MM.1S (cell line): ENCODE data around the gene TCEAL1.
"Not testable (repeated sequence)": the region's sequence is repeated elsewhere in the genome, so short reads cannot be mapped to it uniquely, and the experiment has no call there.

Source experiments
- DNase-seq: peaks from one replicate; pipeline ENCODE4 v3.0.0-alpha.2; 2015
- H2AFZ ChIP-seq: fragments of 300-600 bp; sonication (generic); 2 replicates; pipeline ENCODE4 v1.6.0; 2016; ENCODE audit warnings: antibody characterized with exemption, low read length
- H3F3A ChIP-seq: fragments of 300-600 bp; sonication (generic); 2 replicates; pipeline ENCODE4 v1.6.1; 2016; ENCODE audit warnings: mild to moderate bottlenecking, antibody characterized with exemption, low read length, moderate library complexity, mixed read lengths; ENCODE audit not compliant: insufficient read depth
- H3K27ac ChIP-seq: fragments of 300-600 bp; sonication (generic); 2 replicates; pipeline ENCODE4 v1.5.1; 2016; ENCODE audit warnings: mild to moderate bottlenecking, low read length
- H3K27me3 ChIP-seq: fragments of 300-600 bp; sonication (generic); replicated peaks from 2 replicates; pipeline ENCODE4 v1.6.0; 2016; ENCODE audit warnings: low read length; ENCODE audit not compliant: insufficient read depth
- H3K36me3 ChIP-seq: fragments of 300-600 bp; sonication (generic); replicated peaks from 2 replicates; pipeline ENCODE4 v1.6.1; 2016; ENCODE audit warnings: mild to moderate bottlenecking, low read length, mixed read lengths; ENCODE audit not compliant: insufficient read depth
- H3K4me1 ChIP-seq: fragments of 300-600 bp; sonication (generic); 2 replicates; pipeline ENCODE4 v1.6.1; 2016; ENCODE audit warnings: low read length, mixed read lengths
- H3K4me2 ChIP-seq: fragments of 300-600 bp; sonication (generic); 2 replicates; pipeline ENCODE4 v1.6.0; 2016; ENCODE audit warnings: low read depth, low read length
- H3K4me3 ChIP-seq: fragments of 300-600 bp; sonication (generic); 2 replicates; pipeline ENCODE4 v1.5.1; 2016; ENCODE audit warnings: low read length, mixed read lengths
- H3K79me2 ChIP-seq: fragments of 300-600 bp; sonication (generic); 2 replicates; pipeline ENCODE4 v1.6.1; 2016; ENCODE audit warnings: mixed run types, low read length, mixed read lengths
- H3K9ac ChIP-seq: fragments of 300-600 bp; sonication (generic); 2 replicates; pipeline ENCODE4 v1.6.1; 2016; ENCODE audit warnings: low read length, mixed read lengths
- H3K9me2 ChIP-seq: fragments of 300-600 bp; sonication (generic); replicated peaks from 2 replicates; pipeline ENCODE4 v1.6.1; 2016; ENCODE audit warnings: mild to moderate bottlenecking, low read length, mixed read lengths; ENCODE audit not compliant: insufficient read depth
- H3K9me3 ChIP-seq: fragments of 300-600 bp; sonication (generic); replicated peaks from 2 replicates; pipeline ENCODE4 v1.6.1; 2016; ENCODE audit warnings: mild to moderate bottlenecking, low read length, mixed read lengths; ENCODE audit not compliant: insufficient read depth
- H4K20me1 ChIP-seq: fragments of 300-600 bp; sonication (generic); 2 replicates; pipeline ENCODE4 v1.6.1; 2016; ENCODE audit warnings: mild to moderate bottlenecking, low read length, moderate library complexity, mixed read lengths; ENCODE audit not compliant: insufficient read depth
- CTCF ChIP-seq: fragments of 300-600 bp; sonication (generic); IDR thresholded peaks from 2 replicates; pipeline ENCODE4 v1.5.1; 2016; ENCODE audit warnings: antibody characterized with exemption, low read length, mixed read lengths
- EZH2 ChIP-seq: fragments of 300-600 bp; sonication (generic); optimal IDR thresholded peaks from 2 replicates; pipeline ENCODE3; 2017; ENCODE audit warnings: low read depth, mild to moderate bottlenecking, antibody characterized with exemption, low read length, mixed read lengths
- EZH2phosphoT487 ChIP-seq: fragments of 300-600 bp; sonication (generic); IDR thresholded peaks from 2 replicates; pipeline ENCODE4 v1.6.1; 2018; ENCODE audit warnings: antibody characterized with exemption, low read length

The TCEAL1 gene

GRCh38 chrX:103658681-103659433 is 30.1 kb downstream of the TCEAL1 start:
- no peak overlapping the region for H3K9ac ChIP-seq
- no peaks in the 10 kb centered on the region for H3K79me2 ChIP-seq
- no peaks in the 10 kb centered on the region for H3K9me2 ChIP-seq
- H3K36me3 ChIP-seq: no peaks in the 10 kb centered on the region
- no peak overlapping the region for H2AFZ ChIP-seq
- H3K9me3 ChIP-seq: no peaks in the 10 kb centered on the region
- H3F3A ChIP-seq: no peaks in the 10 kb centered on the region
- H3K4me3 ChIP-seq: no peak overlapping the region
- no peaks in the 10 kb centered on the region for H3K27me3 ChIP-seq
- H4K20me1 ChIP-seq: no peaks in the 10 kb centered on the region
- DNase-seq: no peak
- H3K4me1 ChIP-seq: no peaks in the 10 kb centered on the region
- no peak overlapping the region for H3K27ac ChIP-seq
- no peak for TF ChIP-seq CTCF
- no peak for TF ChIP-seq EZH2phosphoT487
- TF ChIP-seq EZH2: no peak
- no peak overlapping the region for H3K4me2 ChIP-seq

- H3K9me2 ChIP-seq, H3K9me3 ChIP-seq, H4K20me1 ChIP-seq, H3F3A ChIP-seq, H3K4me1 ChIP-seq, H3K27ac ChIP-seq, H3K4me2 ChIP-seq, H3K4me3 ChIP-seq, H3K79me2 ChIP-seq, H3K27me3 ChIP-seq, DNase-seq, H3K9ac ChIP-seq, H2AFZ ChIP-seq, H3K36me3 ChIP-seq: not testable (repeated sequence)
Observed at GRCh38 chrX:103659460-103659859, 30.7 kb downstream of the TCEAL1 start.

GRCh38 chrX:103663981-103664762 is 35.4 kb downstream of the TCEAL1 start:
- Histone ChIP-seq H3K9ac (no peak overlapping the region), H2AFZ (no peak overlapping the region), H3K4me3 (no peak overlapping the region), H3K4me1 (no peaks in the 10 kb centered on the region), H3F3A (no peaks in the 10 kb centered on the region), H3K4me2 (no peak overlapping the region), H3K36me3 (no peaks in the 10 kb centered on the region), H3K27ac (no peak overlapping the region), H4K20me1 (no peaks in the 10 kb centered on the region), H3K79me2 (no peaks in the 10 kb centered on the region), H3K27me3 (no peaks in the 10 kb centered on the region), H3K9me2 (no peaks in the 10 kb centered on the region), H3K9me3 (no peaks in the 10 kb centered on the region)
- no peak for DNase-seq
- TF ChIP-seq CTCF (no peak), EZH2phosphoT487 (no peak)
